ENCODE results near the gene CDC27.
"Not testable (repeated sequence)": the region's sequence is repeated elsewhere in the genome, so short reads cannot be mapped to it uniquely, and the experiment has no call there.

The CDC27 gene

GRCh38 chr17:47073629-47074028 lies 115.5 kb downstream of the CDC27 start:
- DNase-seq (ENCODE audit: low spot score); FAIRE-seq: not testable (repeated sequence)

GRCh38 chr17:47072886-47073285 lies 116.2 kb downstream of the CDC27 start:
- no peak for DNase-seq (ENCODE audit: low spot score)

GRCh38 chr17:47071171-47071570 lies 117.9 kb downstream of the CDC27 start:
- DNase-seq (ENCODE audit: low spot score); FAIRE-seq: not testable (repeated sequence)

More at GRCh38 chr17:47072886-47073285, 116.2 kb downstream of the CDC27 start:
- FAIRE-seq, result no peak

GRCh38 chr17:47070266-47070665 lies 118.8 kb downstream of the CDC27 start:
- FAIRE-seq, result peak; percentile 53
- peak; percentile 54 for DNase-seq (ENCODE audit: low spot score)

All from urothelium cell line (cell line).